ENCODE results near the gene KCNC1. TPM values are rescaled to one million over a fixed set of nuclear protein-coding genes. Genes with fewer than 3 reads are reported as not detected.

The KCNC1 gene
- total RNA-seq, 4 donors from 2014 or later: not detected

GRCh38 chr11:17720796-17721171, 13.8 kb upstream of the KCNC1 start:
- H3K36me3 ChIP-seq: no peaks in the 10 kb centered on the region
- TF ChIP-seq POLR2A (IDR thresholded peaks at IDR 0.05) (no peak), EP300 (IDR thresholded peaks at IDR 0.05) (no peak), CTCF (IDR thresholded peaks at IDR 0.05) (no peak)
- WGBS, 2 donors: 1 to 4% methylated on average over 11 to 17 of the region's 24 CpGs
- H3K4me3 ChIP-seq: no peak overlapping the region
- no peak overlapping the region for H3K27ac ChIP-seq
- H3K27me3 ChIP-seq: peaks cover 0 to 86% of the 10 kb centered on the region in 2 donors
- peaks cover 0 to 36% (median 0%) of the 10 kb centered on the region in 4 donors for H3K4me1 ChIP-seq
- DNase-seq (ENCODE audit: low spot score in 2 of 2): no peak
- H3K9me3 ChIP-seq: no peaks in the 10 kb centered on the region

- Histone ChIP-seq H3K27ac (no peak overlapping the region), H3K36me3 (no peaks in the 10 kb centered on the region), H3K4me3 (no peak overlapping the region), H3K27me3 (peaks cover 0 to 86% of the 10 kb centered on the region in 2 donors), H3K4me1 (peaks cover 0 to 36% (median 0%) of the 10 kb centered on the region in 4 donors), H3K9me3 (no peaks in the 10 kb centered on the region)
- DNase-seq (ENCODE audit: low spot score in 2 of 2): no peak
- TF ChIP-seq POLR2A (IDR thresholded peaks at IDR 0.05) (no peak), CTCF (IDR thresholded peaks at IDR 0.05) (no peak), EP300 (IDR thresholded peaks at IDR 0.05) (no peak)
- WGBS, 2 donors: 9 to 16% methylated on average over 16 to 40 of the region's 56 CpGs
These were observed 13.2 kb upstream of the KCNC1 start for GRCh38 chr11:17721242-17721999.

- DNase-seq (ENCODE audit: low spot score in 2 of 2): no peak
- H3K36me3 ChIP-seq: no peaks in the 10 kb centered on the region
- TF ChIP-seq POLR2A (IDR thresholded peaks at IDR 0.05): no peak
These were observed 12.5 kb upstream of the KCNC1 start for GRCh38 chr11:17722000-17722643.

GRCh38 chr11:17724020-17724908, 10.3 kb upstream of the KCNC1 start:
- H3K27ac ChIP-seq: no peak overlapping the region
- peaks cover 0 to 29% (median 0%) of the 10 kb centered on the region in 4 donors for H3K4me1 ChIP-seq
- H3K4me3 ChIP-seq: no peak overlapping the region
- H3K9me3 ChIP-seq: no peaks in the 10 kb centered on the region
- no peaks in the 10 kb centered on the region for H3K36me3 ChIP-seq
- peaks cover 0 to 76% of the 10 kb centered on the region in 2 donors for H3K27me3 ChIP-seq
- no peak for DNase-seq (ENCODE audit: low spot score in 2 of 2)
- no peak for TF ChIP-seq CTCF (IDR thresholded peaks at IDR 0.05)
- TF ChIP-seq EP300 (IDR thresholded peaks at IDR 0.05): no peak
- TF ChIP-seq POLR2A (IDR thresholded peaks at IDR 0.05): no peak
- 69 to 78% methylated on average over 10 of the region's 10 CpGs for WGBS, 2 donors

More at GRCh38 chr11:17722000-17722643, 12.5 kb upstream of the KCNC1 start:
- Histone ChIP-seq H3K4me1 (peaks cover 0 to 36% (median 0%) of the 10 kb centered on the region in 4 donors), H3K4me3 (no peak overlapping the region), H3K27ac (no peak overlapping the region), H3K9me3 (no peaks in the 10 kb centered on the region), H3K27me3 (peaks cover 0 to 81% of the 10 kb centered on the region in 2 donors)
- WGBS, 2 donors: 10 to 14% methylated on average over 25 of the region's 25 CpGs

GRCh38 chr11:17725174-17725573, 9.4 kb upstream of the KCNC1 start:
- no peak for TF ChIP-seq EP300 (IDR thresholded peaks at IDR 0.05)
- no peak for TF ChIP-seq CTCF (IDR thresholded peaks at IDR 0.05)
- TF ChIP-seq POLR2A (IDR thresholded peaks at IDR 0.05): no peak
- H3K4me3 ChIP-seq: no peak overlapping the region
- no peaks in the 10 kb centered on the region for H3K9me3 ChIP-seq
- H3K27ac ChIP-seq: no peak overlapping the region
- no peak for DNase-seq (ENCODE audit: low spot score in 2 of 2)
- no peaks in the 10 kb centered on the region for H3K36me3 ChIP-seq
- peaks cover 0 to 21% (median 0%) of the 10 kb centered on the region in 4 donors for H3K4me1 ChIP-seq
- WGBS, 2 donors: 63 to 77% methylated on average over 2 of the region's 2 CpGs
- H3K27me3 ChIP-seq: peaks cover 0 to 74% of the 10 kb centered on the region in 2 donors

Data from tibial nerve (tissue), 4 donors.